AG09309 (cell line): Measurements from ENCODE around the gene SCGB1A1.

Source experiments
- DNase-seq: peaks from one replicate; pipeline ENCODE4 v3.0.0-alpha.2; 2010; ENCODE audit warnings: low read depth
- H3K4me3 ChIP-seq: 2 replicates; pipeline ENCODE4 v1.5.1; 2011; ENCODE audit warnings: mild to moderate bottlenecking, low read depth, low read length, moderate library complexity; ENCODE audit not compliant: control insufficient read depth
- TF ChIP-seq, protein P1 (sequence below): IDR thresholded peaks from 2 replicates; pipeline ENCODE4 v1.5.1; 2011; ENCODE audit warnings: mild to moderate bottlenecking, low read depth, low read length, inconsistent platforms; ENCODE audit not compliant: insufficient read depth, control insufficient read depth; ENCODE audit errors: missing control alignments

The SCGB1A1 gene

DNA sequence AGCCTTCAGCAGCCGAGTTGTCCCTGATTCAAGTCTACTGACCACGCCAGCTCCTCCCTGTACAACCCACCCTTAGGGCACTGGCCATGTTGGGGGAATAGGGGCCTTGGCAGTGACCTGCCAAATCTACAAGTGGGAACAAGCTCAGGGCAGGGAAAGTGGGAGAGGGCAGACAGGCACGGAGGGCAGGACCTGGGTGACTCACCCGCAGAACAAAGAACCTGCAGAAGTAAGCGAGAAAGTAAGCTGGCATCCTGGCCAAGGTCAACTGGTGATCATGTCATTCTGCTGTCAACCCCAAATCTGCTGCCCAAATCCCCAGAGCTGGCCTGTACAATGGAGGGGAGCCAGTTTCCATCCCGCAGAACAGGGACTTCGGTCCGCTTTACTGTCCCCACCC lies 7.9 kb upstream of the SCGB1A1 start:
- TF ChIP-seq, protein P1, sequence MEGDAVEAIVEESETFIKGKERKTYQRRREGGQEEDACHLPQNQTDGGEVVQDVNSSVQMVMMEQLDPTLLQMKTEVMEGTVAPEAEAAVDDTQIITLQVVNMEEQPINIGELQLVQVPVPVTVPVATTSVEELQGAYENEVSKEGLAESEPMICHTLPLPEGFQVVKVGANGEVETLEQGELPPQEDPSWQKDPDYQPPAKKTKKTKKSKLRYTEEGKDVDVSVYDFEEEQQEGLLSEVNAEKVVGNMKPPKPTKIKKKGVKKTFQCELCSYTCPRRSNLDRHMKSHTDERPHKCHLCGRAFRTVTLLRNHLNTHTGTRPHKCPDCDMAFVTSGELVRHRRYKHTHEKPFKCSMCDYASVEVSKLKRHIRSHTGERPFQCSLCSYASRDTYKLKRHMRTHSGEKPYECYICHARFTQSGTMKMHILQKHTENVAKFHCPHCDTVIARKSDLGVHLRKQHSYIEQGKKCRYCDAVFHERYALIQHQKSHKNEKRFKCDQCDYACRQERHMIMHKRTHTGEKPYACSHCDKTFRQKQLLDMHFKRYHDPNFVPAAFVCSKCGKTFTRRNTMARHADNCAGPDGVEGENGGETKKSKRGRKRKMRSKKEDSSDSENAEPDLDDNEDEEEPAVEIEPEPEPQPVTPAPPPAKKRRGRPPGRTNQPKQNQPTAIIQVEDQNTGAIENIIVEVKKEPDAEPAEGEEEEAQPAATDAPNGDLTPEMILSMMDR, result no peak
- no peak overlapping the region for H3K4me3 ChIP-seq

DNA sequence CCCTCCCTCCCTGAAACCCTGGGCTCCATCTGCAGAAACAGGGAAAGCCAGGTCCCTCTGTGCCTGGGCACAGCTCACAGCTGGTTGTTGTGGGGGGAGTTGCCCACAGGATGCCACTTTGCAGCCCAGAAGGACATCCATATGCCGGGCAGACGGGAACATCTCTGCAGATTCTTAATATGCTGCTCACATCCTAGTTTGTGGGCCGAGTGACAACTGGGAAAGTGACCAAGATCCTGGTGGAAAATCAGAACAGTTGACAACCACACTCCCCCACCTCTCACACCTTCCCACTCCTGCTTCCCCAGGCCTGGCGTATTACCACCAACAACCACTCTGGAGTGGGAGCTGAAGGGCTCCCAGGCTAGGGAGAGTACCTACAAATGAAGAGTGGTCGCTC lies 7.3 kb upstream of the SCGB1A1 start:
- DNase-seq, result no peak
- TF ChIP-seq, protein P1, result no peak
- no peak overlapping the region for H3K4me3 ChIP-seq

More for the DNA sequence above, 7.9 kb upstream of the SCGB1A1 start:
- DNase-seq, result no peak

DNA sequence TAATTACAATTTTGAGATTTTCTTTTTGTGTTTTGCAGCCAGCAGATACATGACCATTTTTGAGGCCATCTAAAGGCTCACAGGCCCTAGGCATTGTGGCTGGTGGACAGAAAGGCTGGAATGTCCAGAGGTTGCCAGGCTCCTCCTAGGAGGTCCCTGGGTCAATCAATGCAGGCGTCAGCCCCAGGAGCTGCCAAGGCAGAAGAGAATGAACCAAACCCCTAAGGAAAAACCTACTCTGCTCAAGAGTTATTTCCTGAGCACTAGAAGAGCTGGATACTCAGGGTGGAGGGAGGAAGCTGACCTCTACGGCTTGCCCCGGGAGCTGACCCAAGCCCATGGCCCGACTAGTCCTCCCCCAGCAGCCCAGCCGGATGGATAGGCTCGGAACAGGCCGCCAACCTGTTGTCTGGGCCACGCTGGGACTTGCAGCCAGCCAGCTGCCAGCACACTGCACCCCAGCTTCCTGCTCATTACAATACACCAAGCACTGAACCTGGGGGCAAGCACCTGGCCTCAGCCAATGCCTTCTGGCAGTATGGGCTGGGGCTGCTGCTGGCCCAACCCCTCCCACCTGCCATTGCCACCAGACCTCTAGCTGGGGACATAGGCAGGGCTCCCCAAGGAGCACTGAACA lies 5.7 kb upstream of the SCGB1A1 start:
- TF ChIP-seq, protein P1, result no peak
- DNase-seq, result no peak
- H3K4me3 ChIP-seq, result no peak overlapping the region

DNA sequence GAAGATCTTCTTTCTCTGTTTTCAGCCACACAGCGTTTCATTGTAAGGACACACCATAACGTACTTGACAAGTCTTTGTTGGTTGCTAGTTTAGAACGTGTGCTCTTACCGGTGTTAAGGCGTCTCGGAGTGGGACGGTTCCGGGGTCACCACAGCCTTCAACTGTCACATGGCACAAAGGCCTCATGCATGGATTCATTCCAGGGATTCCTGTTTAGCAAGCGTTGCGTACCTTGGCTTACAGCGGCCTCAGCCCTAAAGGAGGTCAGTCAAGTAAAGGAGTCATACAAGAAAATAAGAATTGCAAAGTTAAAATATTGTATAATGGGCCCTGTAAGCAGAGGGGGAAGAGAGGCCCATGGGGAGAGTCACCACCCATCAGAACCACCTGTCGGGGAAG lies 2.2 kb upstream of the SCGB1A1 start:
- DNase-seq, result no peak
- no peak overlapping the region for H3K4me3 ChIP-seq
- TF ChIP-seq, protein P1, result no peak

DNA sequence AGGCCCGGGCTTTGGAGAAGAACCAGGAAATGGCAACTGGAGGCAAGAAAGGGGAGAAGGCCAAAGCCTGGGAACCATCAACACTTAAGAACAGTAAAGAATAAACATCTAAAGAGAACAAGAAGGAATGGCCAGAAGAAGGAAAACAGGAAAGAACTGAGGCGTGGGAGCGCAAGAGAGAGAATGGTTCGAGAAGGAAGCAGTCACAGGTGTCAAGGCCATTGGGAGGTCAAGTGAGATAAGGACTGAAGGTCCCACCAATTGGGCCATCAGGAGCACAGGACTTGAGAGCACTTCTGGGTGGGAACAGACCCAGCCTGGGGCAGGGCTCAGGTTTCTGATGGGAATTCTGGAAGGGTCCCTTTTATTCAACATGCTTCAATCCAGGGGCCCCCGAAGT lies 697 bp upstream of the SCGB1A1 start:
- no peak for DNase-seq
- TF ChIP-seq, protein P1, result no peak
- H3K4me3 ChIP-seq, result no peak overlapping the region

DNA sequence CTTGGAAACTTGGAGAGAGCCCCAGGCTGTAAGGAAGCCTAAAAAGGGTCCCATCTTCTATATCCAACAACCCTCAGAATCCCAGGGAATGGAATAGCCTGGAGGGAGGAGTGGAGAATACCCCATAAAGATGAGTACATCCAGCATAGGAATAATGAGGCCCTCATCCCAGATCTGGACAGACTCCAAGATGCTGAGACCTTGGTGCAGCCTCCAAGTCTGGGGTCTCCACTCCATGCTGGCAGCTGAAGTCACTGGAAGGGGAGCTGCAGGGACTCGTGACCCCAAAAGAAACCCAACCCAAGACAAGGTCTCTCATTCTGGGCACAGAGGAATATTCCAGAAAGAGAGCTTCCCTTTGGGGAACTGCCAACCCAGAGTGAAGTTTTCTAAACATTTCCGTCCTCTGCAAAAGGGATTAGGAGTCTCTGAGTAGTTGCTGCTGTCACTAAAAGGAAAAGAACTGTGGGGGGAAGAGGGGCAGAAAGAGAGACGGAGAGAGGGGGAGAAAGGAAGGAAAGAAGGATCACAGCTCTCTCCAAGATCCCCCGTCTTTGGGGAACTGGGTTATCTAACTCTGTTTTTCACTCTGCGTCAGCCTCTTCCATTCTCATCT lies 589 bp downstream of the SCGB1A1 start:
- TF ChIP-seq, protein P1, result no peak
- H3K4me3 ChIP-seq, result no peak overlapping the region
- DNase-seq, result no peak
